PFSK-1 (cell line): ENCODE results near the gene FSTL1.

Source experiments
- REST ChIP-seq, 2 experiments: IDR thresholded peaks; 2 replicates each; pipeline versions ENCODE4 v1.6.1 to v1.8.0; 2011 to 2012; ENCODE audit warnings: low read depth in 2 of 2, low read length in 2 of 2, control low read depth in 1 of 2, inconsistent platforms in 1 of 2, mild to moderate bottlenecking in 1 of 2, moderate library complexity in 1 of 2; ENCODE audit not compliant: insufficient read depth in 1 of 2
- SIN3A ChIP-seq: IDR thresholded peaks from 2 replicates; pipeline ENCODE4 v1.6.1; 2012; ENCODE audit warnings: mild to moderate bottlenecking, low read length, moderate library complexity, borderline replicate concordance; ENCODE audit not compliant: insufficient read depth
- TAF1 ChIP-seq: IDR thresholded peaks from 2 replicates; pipeline ENCODE4 v1.6.1; 2012; ENCODE audit warnings: low read length, control low read depth, borderline replicate concordance; ENCODE audit not compliant: insufficient read depth

GRCh38 chr3:120381503-120381902, 69.3 kb downstream of the FSTL1 start:
- TF ChIP-seq SIN3A (no peak), REST (IDR thresholded peaks at IDR 0.05; ENCODE audit: insufficient read depth in 1 of 2, low read depth in 2 of 2, low read length in 2 of 2) (no peak), TAF1 (no peak)
